Fibroblast of gingiva (primary cell): ENCODE data around the gene OGFOD3.
"Not testable (repeated sequence)": the region's sequence is repeated elsewhere in the genome, so short reads cannot be mapped to it uniquely, and the experiment has no call there.

Experiments used
- DNase-seq: peaks from one replicate; pipeline ENCODE4 v3.0.0-alpha.2; 2011; ENCODE audit warnings: low read depth

Gene OGFOD3

GRCh38 chr17:82373072-82373452 lies 45.3 kb downstream of the OGFOD3 start:
- DNase-seq = not testable (repeated sequence)

- no peak for DNase-seq
Observed at GRCh38 chr17:82372249-82373071, 45.9 kb downstream of the OGFOD3 start.

GRCh38 chr17:82371333-82372248 lies 46.8 kb downstream of the OGFOD3 start, which contains the start of gene UTS2R:
Gene UTS2R (plus strand): TSS chr17:82371765. CDS start chr17:82374325, 2,560 bp downstream.
- no peak for DNase-seq

GRCh38 chr17:82370471-82371332 lies 47.7 kb downstream of the OGFOD3 start:
- DNase-seq = no peak

- DNase-seq = no peak
Observed at GRCh38 chr17:82369211-82369610, 49.2 kb downstream of the OGFOD3 start.

- no peak for DNase-seq
Observed at GRCh38 chr17:82367724-82368524, 50.5 kb downstream of the OGFOD3 start.

- DNase-seq = no peak
Observed at GRCh38 chr17:82366749-82367148, 51.6 kb downstream of the OGFOD3 start.

- no peak for DNase-seq
Observed at GRCh38 chr17:82365606-82366295, 52.6 kb downstream of the OGFOD3 start.

GRCh38 chr17:82361885-82362633 lies 56.3 kb downstream of the OGFOD3 start:
- DNase-seq = no peak

- DNase-seq = not testable (repeated sequence)
Observed at GRCh38 chr17:82359451-82360074, 58.8 kb downstream of the OGFOD3 start.

- DNase-seq = no peak
Observed at GRCh38 chr17:82358465-82359350, 59.7 kb downstream of the OGFOD3 start, which contains the start of gene TEX19. Gene TEX19 (plus strand): TSS chr17:82359247. CDS start chr17:82362151, 2,904 bp downstream.

- no peak for DNase-seq
Observed at GRCh38 chr17:82357394-82357793, 61.0 kb downstream of the OGFOD3 start.

GRCh38 chr17:82356845-82357355 lies 61.5 kb downstream of the OGFOD3 start:
- no peak for DNase-seq

- DNase-seq = no peak
Observed at GRCh38 chr17:82355770-82356427, 62.5 kb downstream of the OGFOD3 start.

- DNase-seq = no peak
Observed at GRCh38 chr17:82354804-82355308, 63.5 kb downstream of the OGFOD3 start.

GRCh38 chr17:82353484-82353883 lies 64.9 kb downstream of the OGFOD3 start:
- no peak for DNase-seq
